Progenitor cell of endocrine pancreas (in vitro differentiated cells): ENCODE measurements around the gene SMAD5. TPM values are rescaled to one million over a fixed set of nuclear protein-coding genes. Genes with fewer than 3 reads are reported as not detected.

Experiments
- DNase-seq: peaks from one replicate; pipeline ENCODE4 v3.0.0; 2021; ENCODE audit warnings: low spot score; ENCODE audit not compliant: unreplicated experiment
- H3K27ac Mint-ChIP-seq: 2 replicates; pipeline ENCODE4 v1.8.0; 2021; ENCODE audit warnings: mild to moderate bottlenecking, moderate library complexity, mixed read lengths
- H3K27me3 Mint-ChIP-seq: 2 replicates; pipeline ENCODE4 v1.8.0; 2021; ENCODE audit warnings: mixed read lengths
- H3K36me3 Mint-ChIP-seq: 2 replicates; pipeline ENCODE4 v1.8.0; 2022; ENCODE audit warnings: mixed read lengths; ENCODE audit not compliant: insufficient read depth
- H3K4me1 Mint-ChIP-seq: 2 replicates; pipeline ENCODE4 v1.8.0; 2021; ENCODE audit warnings: low read depth, mixed read lengths
- H3K4me3 Mint-ChIP-seq: 2 replicates; pipeline ENCODE4 v1.8.0; 2021; ENCODE audit warnings: low read depth, mild to moderate bottlenecking, moderate library complexity, mixed read lengths
- H3K9me3 Mint-ChIP-seq: 2 replicates; pipeline ENCODE4 v1.8.0; 2021; ENCODE audit warnings: low read depth, mixed read lengths
- CTCF ChIP-seq: fragments of 200-600 bp; sonication (generic); IDR thresholded peaks from one replicate; pipeline ENCODE4 v1.5.0; 2021; ENCODE audit warnings: antibody characterized with exemption, mild to moderate bottlenecking; ENCODE audit not compliant: unreplicated experiment
- total RNA-seq: library from RNA; stranded (reverse); gene quantifications from 2 replicates; pipeline ENCODE4 v1.2.1, GENCODE V29; 2021

SMAD5 gene
- total RNA-seq, 1 donor from 2014 or later = 92.3 TPM

DNA sequence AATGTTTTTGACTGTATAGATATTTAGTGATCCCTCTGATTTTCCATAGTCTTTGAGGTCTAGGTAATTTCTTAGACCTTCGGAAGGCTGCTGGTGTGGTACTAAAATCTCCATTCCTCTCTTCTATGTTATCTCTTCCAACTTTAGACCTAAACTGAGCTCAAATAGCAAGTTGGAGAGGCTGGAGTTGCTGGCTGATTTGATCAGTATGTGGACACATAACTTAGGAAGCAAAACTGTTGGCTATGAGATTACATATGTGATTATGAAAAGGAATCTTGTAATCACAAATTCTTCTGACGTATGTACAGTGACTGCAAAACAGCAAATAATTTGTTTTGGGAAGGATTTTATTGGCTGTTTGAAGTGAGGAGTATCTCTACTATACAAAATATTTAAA lies 2.1 kb upstream of the SMAD5 start:
- no peak for DNase-seq
- no peak for TF ChIP-seq CTCF
- Mint-ChIP-seq H3K27ac (no peak overlapping the region), H3K36me3 (no peaks in the 10 kb centered on the region), H3K4me3 (no peak overlapping the region), H3K4me1 (peaks cover 12% of the 10 kb centered on the region), H3K9me3 (no peaks in the 10 kb centered on the region), H3K27me3 (peaks cover 4% of the 10 kb centered on the region)

DNA sequence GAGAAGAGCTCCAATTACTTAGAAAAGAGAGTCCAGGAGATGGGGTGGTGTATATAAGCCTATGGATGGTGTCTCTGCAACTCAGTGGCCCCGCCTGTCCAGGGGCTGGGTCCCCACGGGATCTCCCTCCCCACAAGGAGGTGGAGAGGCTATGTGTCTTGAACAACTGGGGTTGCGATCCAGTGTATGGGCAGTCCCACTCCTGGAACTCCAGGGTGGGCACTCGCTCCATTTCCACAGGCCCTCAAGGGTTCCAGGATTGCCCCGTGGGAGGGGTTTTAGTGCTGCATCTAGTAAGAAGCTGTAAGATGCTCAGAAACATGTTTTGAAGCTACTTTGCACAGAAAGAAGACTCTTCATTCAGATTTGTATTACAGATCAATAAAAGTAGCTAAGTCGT lies 558 bp upstream of the SMAD5 start:
- no peaks in the 10 kb centered on the region for H3K27me3 Mint-ChIP-seq
- H3K27ac Mint-ChIP-seq = peak overlapping the region; percentile 97
- no peak for DNase-seq
- H3K4me1 Mint-ChIP-seq = peaks cover 15% of the 10 kb centered on the region
- TF ChIP-seq CTCF = no peak
- H3K36me3 Mint-ChIP-seq = no peaks in the 10 kb centered on the region
- H3K4me3 Mint-ChIP-seq = peak overlapping the region; percentile 85
- no peaks in the 10 kb centered on the region for H3K9me3 Mint-ChIP-seq

DNA sequence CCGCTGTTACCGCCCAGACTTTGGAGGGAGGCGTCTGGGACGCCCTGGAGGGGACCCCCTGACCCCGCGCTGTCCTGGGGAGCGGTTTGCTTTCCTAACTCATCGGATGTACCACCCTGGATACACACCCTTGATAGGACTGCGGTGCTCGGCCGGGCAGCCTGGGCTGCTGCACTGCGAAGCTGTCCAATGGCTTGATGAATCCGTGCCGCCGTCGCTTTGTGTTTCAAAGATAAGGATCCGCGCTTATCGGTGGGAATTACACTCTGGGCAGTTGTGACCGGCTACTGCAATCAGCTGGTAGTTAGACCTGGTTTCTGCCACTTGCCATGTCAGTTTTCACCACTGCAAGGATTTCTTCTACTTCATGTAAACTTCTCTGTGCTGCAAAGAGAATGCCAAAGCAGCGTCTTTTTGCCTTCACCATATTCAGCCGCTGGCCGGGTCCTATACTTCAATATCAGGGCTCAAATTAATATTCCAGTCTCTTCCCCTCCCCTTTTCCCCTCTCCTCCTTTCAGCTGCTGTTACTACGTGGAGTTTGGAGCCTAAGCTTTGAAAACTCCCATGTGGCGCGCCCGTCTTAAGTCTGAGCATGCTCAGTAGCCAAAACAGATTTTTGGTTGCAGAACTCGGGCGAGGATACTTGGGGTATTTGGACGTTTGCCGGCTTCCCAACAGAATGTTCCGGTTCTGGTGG lies 727 bp downstream of the SMAD5 start:
- TF ChIP-seq CTCF = no peak
- peak; percentile 14 for DNase-seq
- Mint-ChIP-seq H3K27me3 (no peaks in the 10 kb centered on the region), H3K4me1 (peaks cover 24% of the 10 kb centered on the region), H3K27ac (peak overlapping the region; percentile 95), H3K9me3 (no peaks in the 10 kb centered on the region), H3K4me3 (peak overlapping the region; percentile 87), H3K36me3 (no peaks in the 10 kb centered on the region)

GRCh38 chr5:136133922-136134379 lies 1.3 kb downstream of the SMAD5 start:
- H3K27ac Mint-ChIP-seq = peak overlapping the region; percentile 95
- H3K9me3 Mint-ChIP-seq = no peaks in the 10 kb centered on the region
- H3K36me3 Mint-ChIP-seq = no peaks in the 10 kb centered on the region
- H3K27me3 Mint-ChIP-seq = no peaks in the 10 kb centered on the region
- DNase-seq = no peak
- no peak for TF ChIP-seq CTCF
- peak overlapping the region; percentile 87 for H3K4me3 Mint-ChIP-seq
- H3K4me1 Mint-ChIP-seq = peaks cover 27% of the 10 kb centered on the region

GRCh38 chr5:136134653-136135052 lies 2.0 kb downstream of the SMAD5 start:
- Mint-ChIP-seq H3K9me3 (no peaks in the 10 kb centered on the region), H3K36me3 (no peaks in the 10 kb centered on the region), H3K27me3 (no peaks in the 10 kb centered on the region), H3K4me1 (peaks cover 32% of the 10 kb centered on the region), H3K4me3 (peak overlapping the region; percentile 58), H3K27ac (peak overlapping the region; percentile 65)
- TF ChIP-seq CTCF = no peak
- no peak for DNase-seq
